GM12878 (cell line): ENCODE measurements around the gene SNRNP35. TPM values are rescaled to one million over a fixed set of nuclear protein-coding genes. Genes with fewer than 3 reads are reported as not detected.
A peak's percentile ranks its signal among the peaks of the same experiment; 100 is the strongest.

Source experiments
- CBFB ChIP-seq: IDR thresholded peaks from 2 replicates; pipeline ENCODE4 v1.6.1; 2016; ENCODE audit warnings: antibody characterized with exemption, low read depth
- CHD1 ChIP-seq: IDR thresholded peaks from 2 replicates; pipeline ENCODE4 v1.6.1; 2012; ENCODE audit warnings: low read depth, low read length, improper control_type of control experiment
- EED ChIP-seq: sonication (generic); IDR thresholded peaks from 2 replicates; pipeline ENCODE4 v1.6.1; 2016; ENCODE audit warnings: antibody characterized with exemption, low read depth
- FOS ChIP-seq: IDR thresholded peaks from 3 replicates; pipeline ENCODE4 v1.6.1; 2011; ENCODE audit warnings: borderline replicate concordance; ENCODE audit not compliant: insufficient read length; ENCODE audit errors: extremely low read depth
- FOXK2 ChIP-seq: fragments of 450-650 bp; IDR thresholded peaks from 2 replicates; pipeline ENCODE4 v1.6.1; 2017; ENCODE audit warnings: mild to moderate bottlenecking, moderate library complexity
- HDAC6 ChIP-seq: fragments of 200-600 bp; sonication (generic); IDR thresholded peaks from one replicate; pipeline ENCODE4 v1.8.0; 2017; ENCODE audit warnings: antibody characterized with exemption; ENCODE audit not compliant: unreplicated experiment
- MXI1 ChIP-seq: fragments of 150-350 bp; IDR thresholded peaks from 2 replicates; pipeline ENCODE4 v1.6.1; 2011; ENCODE audit warnings: low read depth, mild to moderate bottlenecking, inconsistent platforms, low read length, improper control_type of control experiment
- PKNOX1 ChIP-seq: fragments of 450-650 bp; IDR thresholded peaks from 2 replicates; pipeline ENCODE4 v1.6.1; 2016; ENCODE audit warnings: mild to moderate bottlenecking
- PML ChIP-seq: IDR thresholded peaks from 2 replicates; pipeline ENCODE4 v1.6.1; 2012; ENCODE audit warnings: low read length, inconsistent platforms
- POLR2AphosphoS5 ChIP-seq: IDR thresholded peaks from 2 replicates; pipeline ENCODE4 v1.6.1; 2011; ENCODE audit warnings: mild to moderate bottlenecking, low read length, inconsistent platforms
- RAD21 ChIP-seq: IDR thresholded peaks from 2 replicates; pipeline ENCODE4 v1.6.1; 2011; ENCODE audit warnings: mild to moderate bottlenecking, low read depth, low read length, moderate library complexity; ENCODE audit not compliant: insufficient read depth
- REST ChIP-seq: IDR thresholded peaks from 2 replicates; pipeline ENCODE4 v1.6.1; 2012; ENCODE audit warnings: mild to moderate bottlenecking, low read depth, low read length
- SUPT20H ChIP-seq: IDR thresholded peaks from 2 replicates; pipeline ENCODE4 v1.6.1; 2011; ENCODE audit warnings: low read depth, mild to moderate bottlenecking, low read length, moderate library complexity, borderline replicate concordance; ENCODE audit not compliant: control insufficient read depth
- ZBED1 ChIP-seq: IDR thresholded peaks from 2 replicates; pipeline ENCODE4 v1.6.1; 2016; ENCODE audit warnings: borderline replicate concordance
- polyA plus RNA-seq, 11 experiments: library from polyadenylated mRNA; depleted of rRNA in 4 of 11; unstranded in 6 of 11; stranded (reverse) in 5 of 11; fragments of >200 nt; fragmentation: Nextera tagmentation in 4 of 11; fragmentation: Illumina TruSeq in 1 of 11; extraction: Ambion mirVana in 4 of 11; extraction: Trizol in 1 of 11; gene quantifications; 1 replicate in 1 of 11; 2 replicates in 10 of 11; pipeline versions ENCODE4 v1.2.1 to v1.2.3, GENCODE V29; 2011 to 2016; ENCODE audit warnings: inconsistent platforms in 2 of 11, missing spikeins in 2 of 11, low read depth in 1 of 11
- total RNA-seq, 4 experiments: library from RNA; depleted of rRNA in 3 of 4; stranded (reverse); fragments of >200 nt in 3 of 4; fragmentation: Illumina TruSeq in 1 of 4; extraction: Trizol in 1 of 4; gene quantifications; 2 replicates each; pipeline versions ENCODE4 v1.2.1 to v1.2.3, GENCODE V29; 2013 to 2021
- TF ChIP-seq, protein P1 (sequence below): IDR thresholded peaks from 2 replicates; pipeline ENCODE4 v1.6.1; 2012; ENCODE audit warnings: improper control_type of control experiment, low read depth, low read length; ENCODE audit not compliant: insufficient replicate concordance
- TF ChIP-seq, protein P2 (sequence below): fragments of 450-650 bp; IDR thresholded peaks from 2 replicates; pipeline ENCODE4 v1.6.1; 2017; ENCODE audit warnings: antibody characterized with exemption, mild to moderate bottlenecking, moderate library complexity

SNRNP35 gene
- total and polyA plus RNA-seq, 10 of the 15 experiments (the other 5 are each of a cell fraction or from before 2014, with no cell fraction given) = 21.6 to 49.6 (median 29.0) TPM

GRCh38 chr12:123436017-123436964 lies 21.6 kb upstream of the SNRNP35 start, which contains the start of gene RILPL2 (continued):
- TF ChIP-seq REST (no peak), EED (peak; percentile 98), POLR2AphosphoS5 (peak; percentile 66; the same call in 1 of the 2 replicates), PML (peak; percentile 49; the same call in 1 of the 2 replicates), SUPT20H (no peak), PKNOX1 (no peak), FOXK2 (no peak), CHD1 (no peak), MXI1 (peak; percentile 92), HDAC6 (no peak), FOS (no peak), ZBED1 (no peak; the same call in 1 of the 2 replicates), RAD21 (no peak; the same call in 1 of the 2 replicates), CBFB (no peak; the same call in 1 of the 2 replicates)
- TF ChIP-seq, protein P1, sequence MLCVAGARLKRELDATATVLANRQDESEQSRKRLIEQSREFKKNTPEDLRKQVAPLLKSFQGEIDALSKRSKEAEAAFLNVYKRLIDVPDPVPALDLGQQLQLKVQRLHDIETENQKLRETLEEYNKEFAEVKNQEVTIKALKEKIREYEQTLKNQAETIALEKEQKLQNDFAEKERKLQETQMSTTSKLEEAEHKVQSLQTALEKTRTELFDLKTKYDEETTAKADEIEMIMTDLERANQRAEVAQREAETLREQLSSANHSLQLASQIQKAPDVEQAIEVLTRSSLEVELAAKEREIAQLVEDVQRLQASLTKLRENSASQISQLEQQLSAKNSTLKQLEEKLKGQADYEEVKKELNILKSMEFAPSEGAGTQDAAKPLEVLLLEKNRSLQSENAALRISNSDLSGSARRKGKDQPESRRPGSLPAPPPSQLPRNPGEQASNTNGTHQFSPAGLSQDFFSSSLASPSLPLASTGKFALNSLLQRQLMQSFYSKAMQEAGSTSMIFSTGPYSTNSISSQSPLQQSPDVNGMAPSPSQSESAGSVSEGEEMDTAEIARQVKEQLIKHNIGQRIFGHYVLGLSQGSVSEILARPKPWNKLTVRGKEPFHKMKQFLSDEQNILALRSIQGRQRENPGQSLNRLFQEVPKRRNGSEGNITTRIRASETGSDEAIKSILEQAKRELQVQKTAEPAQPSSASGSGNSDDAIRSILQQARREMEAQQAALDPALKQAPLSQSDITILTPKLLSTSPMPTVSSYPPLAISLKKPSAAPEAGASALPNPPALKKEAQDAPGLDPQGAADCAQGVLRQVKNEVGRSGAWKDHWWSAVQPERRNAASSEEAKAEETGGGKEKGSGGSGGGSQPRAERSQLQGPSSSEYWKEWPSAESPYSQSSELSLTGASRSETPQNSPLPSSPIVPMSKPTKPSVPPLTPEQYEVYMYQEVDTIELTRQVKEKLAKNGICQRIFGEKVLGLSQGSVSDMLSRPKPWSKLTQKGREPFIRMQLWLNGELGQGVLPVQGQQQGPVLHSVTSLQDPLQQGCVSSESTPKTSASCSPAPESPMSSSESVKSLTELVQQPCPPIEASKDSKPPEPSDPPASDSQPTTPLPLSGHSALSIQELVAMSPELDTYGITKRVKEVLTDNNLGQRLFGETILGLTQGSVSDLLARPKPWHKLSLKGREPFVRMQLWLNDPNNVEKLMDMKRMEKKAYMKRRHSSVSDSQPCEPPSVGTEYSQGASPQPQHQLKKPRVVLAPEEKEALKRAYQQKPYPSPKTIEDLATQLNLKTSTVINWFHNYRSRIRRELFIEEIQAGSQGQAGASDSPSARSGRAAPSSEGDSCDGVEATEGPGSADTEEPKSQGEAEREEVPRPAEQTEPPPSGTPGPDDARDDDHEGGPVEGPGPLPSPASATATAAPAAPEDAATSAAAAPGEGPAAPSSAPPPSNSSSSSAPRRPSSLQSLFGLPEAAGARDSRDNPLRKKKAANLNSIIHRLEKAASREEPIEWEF = no peak
- TF ChIP-seq, protein P2, sequence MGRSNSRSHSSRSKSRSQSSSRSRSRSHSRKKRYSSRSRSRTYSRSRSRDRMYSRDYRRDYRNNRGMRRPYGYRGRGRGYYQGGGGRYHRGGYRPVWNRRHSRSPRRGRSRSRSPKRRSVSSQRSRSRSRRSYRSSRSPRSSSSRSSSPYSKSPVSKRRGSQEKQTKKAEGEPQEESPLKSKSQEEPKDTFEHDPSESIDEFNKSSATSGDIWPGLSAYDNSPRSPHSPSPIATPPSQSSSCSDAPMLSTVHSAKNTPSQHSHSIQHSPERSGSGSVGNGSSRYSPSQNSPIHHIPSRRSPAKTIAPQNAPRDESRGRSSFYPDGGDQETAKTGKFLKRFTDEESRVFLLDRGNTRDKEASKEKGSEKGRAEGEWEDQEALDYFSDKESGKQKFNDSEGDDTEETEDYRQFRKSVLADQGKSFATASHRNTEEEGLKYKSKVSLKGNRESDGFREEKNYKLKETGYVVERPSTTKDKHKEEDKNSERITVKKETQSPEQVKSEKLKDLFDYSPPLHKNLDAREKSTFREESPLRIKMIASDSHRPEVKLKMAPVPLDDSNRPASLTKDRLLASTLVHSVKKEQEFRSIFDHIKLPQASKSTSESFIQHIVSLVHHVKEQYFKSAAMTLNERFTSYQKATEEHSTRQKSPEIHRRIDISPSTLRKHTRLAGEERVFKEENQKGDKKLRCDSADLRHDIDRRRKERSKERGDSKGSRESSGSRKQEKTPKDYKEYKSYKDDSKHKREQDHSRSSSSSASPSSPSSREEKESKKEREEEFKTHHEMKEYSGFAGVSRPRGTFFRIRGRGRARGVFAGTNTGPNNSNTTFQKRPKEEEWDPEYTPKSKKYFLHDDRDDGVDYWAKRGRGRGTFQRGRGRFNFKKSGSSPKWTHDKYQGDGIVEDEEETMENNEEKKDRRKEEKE = no peak
